Measurements from ENCODE around the gene GNL1. TPM values are rescaled to one million over a fixed set of nuclear protein-coding genes. Genes with fewer than 3 reads are reported as not detected.

GNL1 gene
- total and polyA plus RNA-seq, 12 donors: 17.3 to 34.1 (median 20.1) TPM

DNA sequence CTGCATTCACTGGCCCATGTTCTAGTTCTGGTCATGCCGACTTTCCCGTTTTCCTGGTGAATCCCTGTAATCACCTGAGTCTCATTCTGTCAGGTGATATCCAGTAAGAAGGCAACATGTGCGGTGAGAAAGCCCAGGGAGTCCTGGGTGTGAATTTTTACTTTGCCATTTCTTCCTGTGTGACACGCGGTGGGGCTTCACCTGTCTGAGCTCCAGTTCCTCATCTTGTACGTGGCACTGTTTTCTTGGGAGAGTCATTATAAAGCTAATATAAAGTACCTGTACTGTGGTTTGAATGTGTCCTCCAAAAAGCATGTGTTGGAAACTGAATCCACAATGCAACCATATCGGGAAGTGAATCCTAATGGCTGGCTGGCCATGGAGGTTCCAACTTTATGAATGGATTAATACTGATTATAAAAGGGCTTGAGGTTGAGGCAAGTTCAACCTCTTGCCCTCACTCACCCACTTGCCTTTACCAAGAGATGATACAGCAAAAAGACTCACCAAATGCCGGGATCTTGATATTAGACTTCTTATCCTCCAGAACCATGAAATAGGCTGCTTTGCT, 61.9 kb downstream of the GNL1 start:
- intact Hi-C loops (cut with DNase I): loop anchor here in 2 of 10 donors (5.0 kb wide), 2 partner anchors 38 to 43 kb away; no protein-coding TSS in a partner anchor
- ATAC-seq: no peak
- 83 to 92% methylated on average over 8 of the region's 8 CpGs for WGBS, 2 donors

DNA sequence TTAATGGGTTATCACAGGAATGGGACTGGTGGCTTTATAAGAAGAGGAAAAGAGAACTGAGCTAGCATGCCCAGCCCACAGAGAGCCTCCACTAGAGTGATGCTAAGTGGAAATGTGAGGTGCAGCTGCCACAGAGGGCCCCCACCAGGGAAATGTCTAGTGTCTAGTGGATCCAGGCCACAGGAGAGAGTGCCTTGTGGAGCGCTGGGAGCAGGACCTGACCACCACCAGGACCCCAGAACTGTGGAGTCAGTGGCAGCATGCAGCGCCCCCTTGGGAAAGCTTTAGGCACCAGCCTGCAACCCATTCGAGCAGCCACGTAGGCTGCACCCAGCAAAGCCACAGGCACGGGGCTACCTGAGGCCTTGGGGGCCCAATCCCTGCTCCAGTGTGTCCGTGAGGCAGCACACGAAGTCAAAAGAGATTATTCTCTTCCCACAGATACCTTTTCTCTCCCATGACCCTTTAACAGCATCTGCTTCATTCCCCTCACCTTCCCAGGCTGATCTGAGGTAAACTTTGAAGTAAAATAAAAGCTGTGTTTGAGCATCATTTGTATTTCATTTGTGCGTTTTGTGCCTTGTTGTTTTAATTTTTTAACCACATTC, 62.5 kb downstream of the GNL1 start:
- H3K9me3 ChIP-seq: no peaks in the 10 kb centered on the region
- ATAC-seq (no peak), DNase-seq (no peak)
- WGBS, 2 donors: 66 to 81% methylated on average over 8 of the region's 8 CpGs
- peaks cover 0 to 46% (median 32%) of the 10 kb centered on the region in 9 donors for H3K36me3 ChIP-seq
- TF ChIP-seq, protein P1, sequence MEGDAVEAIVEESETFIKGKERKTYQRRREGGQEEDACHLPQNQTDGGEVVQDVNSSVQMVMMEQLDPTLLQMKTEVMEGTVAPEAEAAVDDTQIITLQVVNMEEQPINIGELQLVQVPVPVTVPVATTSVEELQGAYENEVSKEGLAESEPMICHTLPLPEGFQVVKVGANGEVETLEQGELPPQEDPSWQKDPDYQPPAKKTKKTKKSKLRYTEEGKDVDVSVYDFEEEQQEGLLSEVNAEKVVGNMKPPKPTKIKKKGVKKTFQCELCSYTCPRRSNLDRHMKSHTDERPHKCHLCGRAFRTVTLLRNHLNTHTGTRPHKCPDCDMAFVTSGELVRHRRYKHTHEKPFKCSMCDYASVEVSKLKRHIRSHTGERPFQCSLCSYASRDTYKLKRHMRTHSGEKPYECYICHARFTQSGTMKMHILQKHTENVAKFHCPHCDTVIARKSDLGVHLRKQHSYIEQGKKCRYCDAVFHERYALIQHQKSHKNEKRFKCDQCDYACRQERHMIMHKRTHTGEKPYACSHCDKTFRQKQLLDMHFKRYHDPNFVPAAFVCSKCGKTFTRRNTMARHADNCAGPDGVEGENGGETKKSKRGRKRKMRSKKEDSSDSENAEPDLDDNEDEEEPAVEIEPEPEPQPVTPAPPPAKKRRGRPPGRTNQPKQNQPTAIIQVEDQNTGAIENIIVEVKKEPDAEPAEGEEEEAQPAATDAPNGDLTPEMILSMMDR (IDR thresholded peaks at IDR 0.05): peak in 2 of 9 donors; percentile 7 to 20
- peaks cover 0 to 5% (median 0%) of the 10 kb centered on the region in 7 donors for H3K27me3 ChIP-seq
- peaks cover 0 to 78% (median 25%) of the 10 kb centered on the region in 9 donors for H3K4me1 ChIP-seq
- intact Hi-C loops (cut with DNase I): loop anchor here in 2 of 10 donors (5.0 kb wide), 2 partner anchors 39 to 44 kb away; no protein-coding TSS in a partner anchor
- H3K27ac ChIP-seq: peak overlapping the region in 4 of 10 donors; percentile 9 to 100 (median 26)
- H3K4me3 ChIP-seq: peak overlapping the region in 2 of 10 donors; percentile 92 to 97

More for the DNA sequence above, 61.9 kb downstream of the GNL1 start:
- Histone ChIP-seq H3K27ac (peak overlapping the region in 2 of 10 donors; percentile 9 to 81), H3K4me3 (peak overlapping the region in 1 of 10 donors; percentile 92), H3K4me1 (peaks cover 0 to 75% (median 25%) of the 10 kb centered on the region in 9 donors), H3K9me3 (no peaks in the 10 kb centered on the region), H3K36me3 (peaks cover 0 to 46% (median 32%) of the 10 kb centered on the region in 9 donors), H3K27me3 (peaks cover 0 to 5% (median 0%) of the 10 kb centered on the region in 7 donors)
- TF ChIP-seq, protein P1 (IDR thresholded peaks at IDR 0.05): no peak
- no peak for DNase-seq

DNA sequence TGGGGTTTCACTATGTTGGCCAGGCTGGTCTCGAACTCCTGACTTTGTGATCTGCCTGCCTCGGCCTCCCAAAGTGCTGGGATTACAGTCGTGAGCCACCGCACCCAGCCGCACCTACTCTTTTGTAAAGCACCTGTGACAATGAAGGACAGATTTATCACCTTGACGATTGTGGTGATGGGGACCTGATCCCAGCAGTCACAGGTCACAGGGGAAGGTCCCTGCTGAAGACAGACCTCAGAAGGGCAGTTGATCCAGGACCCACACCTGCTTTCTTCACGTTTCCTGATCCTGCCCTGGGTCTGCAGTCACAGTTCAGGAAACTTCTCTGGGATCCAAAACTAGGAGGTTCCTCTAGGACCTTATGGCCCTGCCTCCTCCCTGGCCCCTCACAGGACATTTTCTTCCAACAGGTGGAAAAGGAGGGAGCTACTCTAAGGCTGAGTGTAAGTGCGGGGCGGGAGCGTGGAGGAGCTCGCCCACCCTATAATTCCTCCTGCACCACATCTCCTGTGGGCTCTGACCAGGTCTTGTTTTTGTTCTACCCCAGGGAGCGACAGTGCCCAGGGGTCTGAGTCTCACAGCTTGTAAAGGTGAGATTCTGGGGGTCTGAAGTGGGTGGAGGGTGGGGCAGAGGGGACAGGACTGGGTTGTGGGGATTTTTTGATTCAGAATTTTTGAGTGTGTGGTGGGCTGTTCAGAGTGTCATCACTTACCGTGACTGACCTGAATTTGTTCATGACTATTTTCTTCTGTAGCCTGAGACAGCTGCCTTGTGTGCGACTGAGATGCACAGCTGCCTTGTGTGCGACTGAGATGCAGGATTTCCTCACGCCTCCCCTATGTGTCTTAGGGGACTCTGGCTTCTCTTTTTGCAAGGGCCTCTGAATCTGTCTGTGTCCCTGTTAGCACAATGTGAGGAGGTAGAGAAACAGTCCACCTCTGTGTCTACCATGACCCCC, 64.0 kb downstream of the GNL1 start:
- 70 to 86% methylated on average over 16 of the region's 16 CpGs for WGBS, 2 donors
- peaks cover 0 to 80% (median 25%) of the 10 kb centered on the region in 9 donors for H3K4me1 ChIP-seq
- intact Hi-C loops (cut with DNase I): loop anchor here in 2 of 10 donors (5.0 kb wide), 2 partner anchors 40 to 45 kb away; no protein-coding TSS in a partner anchor

More for the DNA sequence above, 64.0 kb downstream of the GNL1 start:
- peak overlapping the region in 9 of 10 donors; percentile 69 to 97 (median 86) for H3K4me3 ChIP-seq
- H3K9me3 ChIP-seq: no peaks in the 10 kb centered on the region
- H3K36me3 ChIP-seq: peaks cover 0 to 46% (median 32%) of the 10 kb centered on the region in 9 donors
- DNase-seq (no peak), ATAC-seq (no peak)
- TF ChIP-seq, protein P1 (IDR thresholded peaks at IDR 0.05): no peak
- peaks cover 0 to 5% (median 0%) of the 10 kb centered on the region in 7 donors for H3K27me3 ChIP-seq
- peak overlapping the region in 8 of 10 donors; percentile 5 to 100 (median 100) for H3K27ac ChIP-seq

Small RNA genes lying within 50 kb of the gene (microRNA-seq; reads per million reads assigned to microRNA genes)
- 12.6 to 23.5 reads per million in 2 donors for gene MIR877

Other genes with a start within 250 kb of the GNL1 start
- gene TRIM39, start 229.6 kb downstream of the GNL1 start, total RNA-seq: 10 to 100 TPM in 2 of 10 donors, 1 to 10 TPM in 8; 6.3 to 10.6 (median 8.8) TPM
- 1 to 10 TPM; 5.2 to 7.6 TPM for gene TRIM39, start 229.6 kb downstream of the GNL1 start, polyA plus RNA-seq
- 10 to 100 TPM; 16.2 to 29.1 (median 23.8) TPM for gene RPP21, start 211.3 kb downstream of the GNL1 start, total RNA-seq
- gene RPP21, start 211.3 kb downstream of the GNL1 start, polyA plus RNA-seq: 100 to 1,000 TPM in 1 of 2 donors, 10 to 100 TPM in 1; 96.6 to 113 TPM
- 100 to 1,000 TPM; 121 to 482 (median 155) TPM for gene HLA-E, start 67.0 kb downstream of the GNL1 start, total RNA-seq
- 100 to 1,000 TPM; 232 to 263 TPM for gene HLA-E, start 67.0 kb downstream of the GNL1 start, polyA plus RNA-seq
- gene PRR3, start 806 bp upstream of the GNL1 start, total RNA-seq: 1 to 10 TPM; 1.7 to 4.2 (median 2.6) TPM
- gene PRR3, start 806 bp upstream of the GNL1 start, polyA plus RNA-seq: 1 to 10 TPM; 4.1 to 8.2 TPM
- 10 to 100 TPM; 37.1 to 49.1 (median 42.1) TPM for gene ABCF1, start 15.0 kb upstream of the GNL1 start, total RNA-seq
- 10 to 100 TPM; 32.6 to 36.6 TPM for gene ABCF1, start 15.0 kb upstream of the GNL1 start, polyA plus RNA-seq
- gene PPP1R10, start 60.8 kb upstream of the GNL1 start, total RNA-seq: 10 to 100 TPM; 24.9 to 51.1 (median 33.1) TPM
- 10 to 100 TPM in 1 of 2 donors, 1 to 10 TPM in 1; 7.8 to 17.0 TPM for gene PPP1R10, start 60.8 kb upstream of the GNL1 start, polyA plus RNA-seq
- 100 to 1,000 TPM; 106 to 144 (median 127) TPM for gene MRPS18B, start 61.4 kb upstream of the GNL1 start, total RNA-seq
- 100 to 1,000 TPM in 1 of 2 donors, 10 to 100 TPM in 1; 48.4 to 169 TPM for gene MRPS18B, start 61.4 kb upstream of the GNL1 start, polyA plus RNA-seq
- 1 to 10 TPM; 1.8 to 4.6 (median 2.8) TPM for gene ATAT1, start 70.4 kb upstream of the GNL1 start, total RNA-seq
- 1 to 10 TPM; 3.2 to 4.5 TPM for gene ATAT1, start 70.4 kb upstream of the GNL1 start, polyA plus RNA-seq
- gene C6orf136, start 90.6 kb upstream of the GNL1 start, total RNA-seq: 10 to 100 TPM; 39.8 to 77.4 (median 53.3) TPM
- 100 to 1,000 TPM in 1 of 2 donors, 10 to 100 TPM in 1; 42.4 to 134 TPM for gene C6orf136, start 90.6 kb upstream of the GNL1 start, polyA plus RNA-seq
- gene DHX16, start 116.5 kb upstream of the GNL1 start, total RNA-seq: 10 to 100 TPM; 15.9 to 22.9 (median 20.9) TPM
- gene DHX16, start 116.5 kb upstream of the GNL1 start, polyA plus RNA-seq: 10 to 100 TPM; 27.1 to 28.6 TPM
- gene PPP1R18, start 130.2 kb upstream of the GNL1 start, total RNA-seq: 10 to 100 TPM in 9 of 10 donors, 1 to 10 TPM in 1; 8.2 to 47.7 (median 16.4) TPM
- gene PPP1R18, start 130.2 kb upstream of the GNL1 start, polyA plus RNA-seq: 10 to 100 TPM; 24.5 to 35.4 TPM
- 1 to 10 TPM; 1.6 to 7.1 (median 3.1) TPM for gene NRM, start 134.5 kb upstream of the GNL1 start, total RNA-seq
- 10 to 100 TPM; 10.4 to 11.6 TPM for gene NRM, start 134.5 kb upstream of the GNL1 start, polyA plus RNA-seq
- gene MDC1, start 160.8 kb upstream of the GNL1 start, total RNA-seq: 10 to 100 TPM; 15.3 to 21.7 (median 19.5) TPM
- 10 to 100 TPM; 11.2 to 18.1 TPM for gene MDC1, start 160.8 kb upstream of the GNL1 start, polyA plus RNA-seq
- 100 to 1,000 TPM; 144 to 437 (median 189) TPM for gene TUBB, start 163.9 kb upstream of the GNL1 start, total RNA-seq
- gene TUBB, start 163.9 kb upstream of the GNL1 start, polyA plus RNA-seq: 100 to 1,000 TPM; 156 to 440 TPM
- 100 to 1,000 TPM; 158 to 280 (median 184) TPM for gene FLOT1, start 186.2 kb upstream of the GNL1 start, total RNA-seq
- gene FLOT1, start 186.2 kb upstream of the GNL1 start, polyA plus RNA-seq: 100 to 1,000 TPM; 233 to 317 TPM
- 100 to 1,000 TPM in 6 of 10 donors, 10 to 100 TPM in 4; 15.6 to 309 (median 115) TPM for gene IER3, start 188.1 kb upstream of the GNL1 start, total RNA-seq
- 10 to 100 TPM; 25.3 to 93.9 TPM for gene IER3, start 188.1 kb upstream of the GNL1 start, polyA plus RNA-seq

Data from heart right ventricle (tissue), 16 donors.